Smooth muscle cell (in vitro differentiated cells): ENCODE measurements around the gene GPR142. TPM values are rescaled to one million over a fixed set of nuclear protein-coding genes. Genes with fewer than 3 reads are reported as not detected.

Experiments used
- DNase-seq: peaks from one replicate; lab custom pipeline; 2025; ENCODE audit not compliant: unreplicated experiment; lab: John Stamatoyannopoulos, UW
- H2AFZ ChIP-seq: fragments of 200-600 bp; sonication (generic); 2 replicates; pipeline ENCODE4 v1.6.0; 2016; ENCODE audit warnings: antibody characterized with exemption, low read depth, mild to moderate bottlenecking
- H3F3A ChIP-seq: fragments of 200-600 bp; sonication (generic); 2 replicates; pipeline ENCODE4 v1.6.0; 2017; ENCODE audit warnings: antibody characterized with exemption, low read depth
- H3K27ac ChIP-seq: fragments of 200-600 bp; sonication (generic); 2 replicates; pipeline ENCODE4 v1.5.1; 2016; ENCODE audit warnings: low read depth, mild to moderate bottlenecking
- H3K27me3 ChIP-seq: fragments of 200-600 bp; sonication (generic); 2 replicates; pipeline ENCODE4 v1.6.1; 2016; ENCODE audit warnings: low read depth, mild to moderate bottlenecking
- H3K36me3 ChIP-seq: fragments of 200-600 bp; sonication (generic); 2 replicates; pipeline ENCODE4 v1.5.1; 2016; ENCODE audit warnings: low read depth
- H3K4me1 ChIP-seq: fragments of 200-600 bp; sonication (generic); 2 replicates; pipeline ENCODE4 v1.5.1; 2016; ENCODE audit warnings: low read depth
- H3K4me2 ChIP-seq: fragments of 200-600 bp; sonication (generic); 2 replicates; pipeline ENCODE4 v1.6.0; 2016; ENCODE audit warnings: mild to moderate bottlenecking
- H3K4me3 ChIP-seq: fragments of 200-600 bp; sonication (generic); 2 replicates; pipeline ENCODE4 v1.5.1; 2016; ENCODE audit warnings: mild to moderate bottlenecking
- H3K79me2 ChIP-seq: fragments of 200-600 bp; sonication (generic); 2 replicates; pipeline ENCODE4 v1.6.0; 2016; ENCODE audit warnings: low read depth, mild to moderate bottlenecking
- H3K9ac ChIP-seq: fragments of 200-600 bp; sonication (generic); 2 replicates; pipeline ENCODE4 v1.6.0; 2016; ENCODE audit warnings: low read depth
- H3K9me3 ChIP-seq: fragments of 200-600 bp; sonication (generic); replicated peaks from 2 replicates; pipeline ENCODE4 v1.5.1; 2016; ENCODE audit warnings: low read depth
- H4K20me1 ChIP-seq: fragments of 200-600 bp; sonication (generic); 2 replicates; pipeline ENCODE4 v1.6.0; 2016; ENCODE audit warnings: low read depth
- WGBS: methylation state at CpG from one replicate; pipeline ENCODE4 v1.1.7; 2016; ENCODE audit warnings: low lambda C conversion rate; 5-methylcytosine and 5-hydroxymethylcytosine counted together
- polyA plus RNA-seq: library from polyadenylated mRNA; unstranded; fragments of >200 nt; fragmentation: Nextera tagmentation; extraction: Ambion mirVana; gene quantifications from 2 replicates; pipeline ENCODE4 v1.2.1, GENCODE V29; 2016
- total RNA-seq: library from RNA; depleted of rRNA; stranded (reverse); fragments of >200 nt; gene quantifications from 2 replicates; pipeline ENCODE4 v1.2.3, GENCODE V29; 2014
- TF ChIP-seq, protein P1 (sequence below): fragments of 200-600 bp; sonication (generic); IDR thresholded peaks from 2 replicates; pipeline ENCODE4 v1.5.1; 2017; ENCODE audit warnings: borderline replicate concordance, mild to moderate bottlenecking, antibody characterized with exemption; ENCODE audit not compliant: insufficient read depth, poor library complexity, severe bottlenecking

The GPR142 gene
- total and polyA plus RNA-seq, 2 experiments from 2014 or later = not detected

DNA sequence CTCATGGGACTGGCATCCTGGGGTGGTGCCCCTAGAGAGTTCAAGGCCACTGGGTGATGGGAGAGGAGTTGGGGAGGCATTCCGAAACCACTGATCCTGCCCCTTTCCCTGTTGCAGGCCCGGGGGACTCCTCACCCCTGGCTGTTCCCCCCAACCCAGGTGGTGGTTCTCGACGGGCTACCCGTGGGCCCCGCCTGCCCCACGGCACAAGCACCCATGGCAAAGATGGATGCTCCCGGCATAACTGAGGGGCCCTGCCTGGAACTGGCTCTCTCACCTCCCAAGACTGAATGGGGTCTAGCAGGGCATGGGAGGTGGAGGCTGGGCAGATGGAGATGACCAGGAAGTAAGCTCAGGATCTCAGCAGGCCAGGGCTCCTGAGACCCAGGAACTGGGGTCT lies 12.2 kb upstream of the GPR142 start:
- peaks cover 95% of the 10 kb centered on the region for H3K27me3 ChIP-seq

DNA sequence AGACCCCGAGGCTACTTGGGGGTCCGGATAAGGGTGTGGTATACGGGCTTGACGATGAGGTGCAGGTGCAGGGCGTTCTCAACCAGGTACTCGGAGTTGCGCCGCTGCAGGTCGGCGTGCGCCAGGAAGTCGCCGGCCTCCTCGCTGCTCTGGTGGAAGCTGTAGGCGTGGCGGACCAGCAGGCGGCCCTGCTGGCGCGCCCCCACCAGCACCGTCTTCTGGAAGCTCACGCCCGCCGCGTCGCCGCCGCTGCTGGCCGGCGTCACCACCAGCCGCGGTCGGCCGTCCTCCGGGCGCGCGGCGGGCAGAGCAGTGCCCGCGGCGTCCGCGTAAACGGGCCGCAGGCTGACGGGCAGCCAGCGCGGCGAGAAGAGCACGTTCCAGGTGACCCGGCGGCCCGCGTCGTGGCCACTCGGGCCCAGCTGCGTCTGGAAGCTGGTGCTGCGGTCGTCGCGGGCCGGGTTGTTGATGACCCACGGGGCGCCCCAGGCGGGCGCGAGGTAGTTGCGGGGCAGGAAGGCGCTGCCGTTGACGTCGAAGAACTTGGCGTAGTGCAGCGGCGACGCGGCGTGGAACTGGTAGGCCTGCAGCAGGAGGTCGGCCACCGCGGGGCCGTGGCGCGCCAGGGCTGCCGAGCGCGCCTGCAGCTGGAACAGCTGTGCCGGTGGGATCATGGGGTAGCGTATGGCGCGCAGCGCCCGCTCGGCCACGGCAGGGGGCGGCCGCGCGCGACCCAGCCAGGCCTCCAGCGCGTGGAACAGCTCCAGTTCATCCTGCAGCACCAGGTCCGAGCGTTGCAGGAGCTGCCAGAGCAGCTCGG lies 10.4 kb upstream of the GPR142 start:
- H3K4me1 ChIP-seq = peaks cover 4% of the 10 kb centered on the region
- H3F3A ChIP-seq = no peaks in the 10 kb centered on the region
- H3K79me2 ChIP-seq = no peaks in the 10 kb centered on the region
- H3K27me3 ChIP-seq = peaks cover 88% of the 10 kb centered on the region
- no peak for DNase-seq
- H3K4me3 ChIP-seq = no peak overlapping the region
- H3K27ac ChIP-seq = no peak overlapping the region
- 51% methylated on average over 102 of the region's 105 CpGs for WGBS
- H2AFZ ChIP-seq = no peak overlapping the region
- TF ChIP-seq, protein P1, sequence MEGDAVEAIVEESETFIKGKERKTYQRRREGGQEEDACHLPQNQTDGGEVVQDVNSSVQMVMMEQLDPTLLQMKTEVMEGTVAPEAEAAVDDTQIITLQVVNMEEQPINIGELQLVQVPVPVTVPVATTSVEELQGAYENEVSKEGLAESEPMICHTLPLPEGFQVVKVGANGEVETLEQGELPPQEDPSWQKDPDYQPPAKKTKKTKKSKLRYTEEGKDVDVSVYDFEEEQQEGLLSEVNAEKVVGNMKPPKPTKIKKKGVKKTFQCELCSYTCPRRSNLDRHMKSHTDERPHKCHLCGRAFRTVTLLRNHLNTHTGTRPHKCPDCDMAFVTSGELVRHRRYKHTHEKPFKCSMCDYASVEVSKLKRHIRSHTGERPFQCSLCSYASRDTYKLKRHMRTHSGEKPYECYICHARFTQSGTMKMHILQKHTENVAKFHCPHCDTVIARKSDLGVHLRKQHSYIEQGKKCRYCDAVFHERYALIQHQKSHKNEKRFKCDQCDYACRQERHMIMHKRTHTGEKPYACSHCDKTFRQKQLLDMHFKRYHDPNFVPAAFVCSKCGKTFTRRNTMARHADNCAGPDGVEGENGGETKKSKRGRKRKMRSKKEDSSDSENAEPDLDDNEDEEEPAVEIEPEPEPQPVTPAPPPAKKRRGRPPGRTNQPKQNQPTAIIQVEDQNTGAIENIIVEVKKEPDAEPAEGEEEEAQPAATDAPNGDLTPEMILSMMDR = no peak
- H3K9ac ChIP-seq = no peak overlapping the region
- no peaks in the 10 kb centered on the region for H4K20me1 ChIP-seq
- peak overlapping the region; percentile 57 for H3K4me2 ChIP-seq
- no peaks in the 10 kb centered on the region for H3K36me3 ChIP-seq
- H3K9me3 ChIP-seq = no peaks in the 10 kb centered on the region

More for the DNA sequence above, 12.2 kb upstream of the GPR142 start:
- no peaks in the 10 kb centered on the region for H3K4me1 ChIP-seq
- no peaks in the 10 kb centered on the region for H3K36me3 ChIP-seq
- H3K9me3 ChIP-seq = no peaks in the 10 kb centered on the region
- DNase-seq = no peak
- H3F3A ChIP-seq = no peaks in the 10 kb centered on the region
- TF ChIP-seq, protein P1 = no peak
- H3K79me2 ChIP-seq = no peaks in the 10 kb centered on the region
- H3K27ac ChIP-seq = no peak overlapping the region
- no peaks in the 10 kb centered on the region for H4K20me1 ChIP-seq
- WGBS = 84% methylated on average over 8 of the region's 8 CpGs
- H2AFZ ChIP-seq = no peak overlapping the region
- no peak overlapping the region for H3K4me3 ChIP-seq
- H3K4me2 ChIP-seq = no peak overlapping the region
- no peak overlapping the region for H3K9ac ChIP-seq

DNA sequence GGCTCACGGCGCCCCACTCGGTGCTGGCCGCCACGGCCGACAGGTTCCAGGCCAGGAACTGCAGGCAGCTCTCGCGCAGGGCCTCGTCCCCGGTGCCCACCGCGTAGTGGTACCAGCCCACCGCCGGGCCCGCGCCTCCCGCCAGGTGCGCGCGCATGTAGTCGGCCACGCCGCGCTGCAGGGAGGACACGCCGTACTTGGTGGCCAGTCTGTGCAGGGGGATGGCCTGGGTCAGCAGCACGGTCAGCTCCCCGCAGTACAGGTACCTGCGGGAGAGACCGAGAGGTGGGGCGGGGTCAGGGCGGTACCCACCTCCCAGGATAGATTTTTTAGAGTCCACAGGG lies 9.9 kb upstream of the GPR142 start:
- peaks cover 87% of the 10 kb centered on the region for H3K27me3 ChIP-seq

More for the DNA sequence above, 9.9 kb upstream of the GPR142 start:
- TF ChIP-seq, protein P1 = no peak
- Histone ChIP-seq H3K79me2 (no peaks in the 10 kb centered on the region), H3K4me3 (no peak overlapping the region), H3K4me2 (no peak overlapping the region), H3K9me3 (no peaks in the 10 kb centered on the region), H3K36me3 (no peaks in the 10 kb centered on the region), H3K27ac (no peak overlapping the region), H4K20me1 (no peaks in the 10 kb centered on the region), H3F3A (no peaks in the 10 kb centered on the region), H3K4me1 (peaks cover 8% of the 10 kb centered on the region), H3K9ac (no peak overlapping the region), H2AFZ (no peak overlapping the region)
- DNase-seq = no peak
- 42% methylated on average over 29 of the region's 32 CpGs for WGBS
